SK-N-SH treated with all-trans-retinoic acid at 6 μM for 48 hours (cell line): Measurements from ENCODE around the gene CLEC4F.

Experiments
- ARNTL ChIP-seq: fragments of 450-650 bp; formaldehyde crosslinking; IDR thresholded peaks from 2 replicates; pipeline ENCODE4 v1.5.0; 2020; ENCODE audit warnings: low read depth, mild to moderate bottlenecking, moderate library complexity, borderline replicate concordance
- CSDC2 ChIP-seq: fragments of 250-450 bp; sonication (Bioruptor Pico); IDR thresholded peaks from 2 replicates; pipeline ENCODE4 v1.5.0; 2020; ENCODE audit warnings: mild to moderate bottlenecking, moderate library complexity
- GLIS3 ChIP-seq: fragments of 250-450 bp; sonication (Bioruptor Pico); IDR thresholded peaks from 2 replicates; pipeline ENCODE4 v1.5.0; 2020; ENCODE audit warnings: mild to moderate bottlenecking, moderate library complexity
- PPARA ChIP-seq: fragments of 250-450 bp; sonication (Bioruptor Pico); IDR thresholded peaks from 2 replicates; pipeline ENCODE4 v1.5.0; 2020; ENCODE audit warnings: mild to moderate bottlenecking, borderline replicate concordance
- TOX ChIP-seq: fragments of 250-450 bp; sonication (Bioruptor Pico); IDR thresholded peaks from 2 replicates; pipeline ENCODE4 v1.8.0; 2021; ENCODE audit warnings: mild to moderate bottlenecking, moderate library complexity, borderline replicate concordance
- ZC3H10 ChIP-seq: fragments of 250-450 bp; sonication (Bioruptor Pico); IDR thresholded peaks from 2 replicates; pipeline ENCODE4 v1.5.1; 2021; ENCODE audit warnings: mild to moderate bottlenecking, moderate library complexity
- ZFP30 ChIP-seq: fragments of 450-650 bp; formaldehyde crosslinking; IDR thresholded peaks from 2 replicates; pipeline ENCODE4 v1.5.0; 2022; ENCODE audit warnings: mild to moderate bottlenecking, moderate library complexity
- TF ChIP-seq, protein P1 (sequence below): fragments of 250-450 bp; sonication (Bioruptor Pico); IDR thresholded peaks from 2 replicates; pipeline ENCODE4 v1.8.0; 2020; ENCODE audit warnings: mild to moderate bottlenecking, moderate library complexity, borderline replicate concordance
- TF ChIP-seq, protein P2 (sequence below): fragments of 250-450 bp; sonication (Bioruptor Pico); IDR thresholded peaks from 2 replicates; pipeline ENCODE4 v1.5.1; 2021; ENCODE audit warnings: mild to moderate bottlenecking, moderate library complexity

DNA sequence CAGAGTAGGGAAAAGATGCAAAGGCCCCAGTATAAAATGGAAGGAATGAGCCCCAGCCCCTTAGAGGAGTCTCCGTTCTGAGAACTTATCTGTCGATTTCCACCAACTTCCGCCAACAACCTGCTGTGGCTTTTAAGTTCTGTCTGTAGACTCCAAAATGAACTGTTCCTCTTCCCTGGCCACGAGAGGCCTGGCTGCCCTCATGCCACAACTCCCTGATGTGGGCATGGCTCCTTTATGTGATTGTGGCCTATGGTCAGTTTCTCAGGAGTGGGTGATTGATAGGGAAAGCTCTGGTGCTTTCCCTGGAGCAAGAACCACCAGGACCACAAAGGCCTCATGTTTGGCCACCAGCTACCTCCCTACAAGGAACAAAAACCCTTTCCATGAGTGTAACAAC, 34.0 kb upstream of the CLEC4F start:
- TF ChIP-seq, protein P1, sequence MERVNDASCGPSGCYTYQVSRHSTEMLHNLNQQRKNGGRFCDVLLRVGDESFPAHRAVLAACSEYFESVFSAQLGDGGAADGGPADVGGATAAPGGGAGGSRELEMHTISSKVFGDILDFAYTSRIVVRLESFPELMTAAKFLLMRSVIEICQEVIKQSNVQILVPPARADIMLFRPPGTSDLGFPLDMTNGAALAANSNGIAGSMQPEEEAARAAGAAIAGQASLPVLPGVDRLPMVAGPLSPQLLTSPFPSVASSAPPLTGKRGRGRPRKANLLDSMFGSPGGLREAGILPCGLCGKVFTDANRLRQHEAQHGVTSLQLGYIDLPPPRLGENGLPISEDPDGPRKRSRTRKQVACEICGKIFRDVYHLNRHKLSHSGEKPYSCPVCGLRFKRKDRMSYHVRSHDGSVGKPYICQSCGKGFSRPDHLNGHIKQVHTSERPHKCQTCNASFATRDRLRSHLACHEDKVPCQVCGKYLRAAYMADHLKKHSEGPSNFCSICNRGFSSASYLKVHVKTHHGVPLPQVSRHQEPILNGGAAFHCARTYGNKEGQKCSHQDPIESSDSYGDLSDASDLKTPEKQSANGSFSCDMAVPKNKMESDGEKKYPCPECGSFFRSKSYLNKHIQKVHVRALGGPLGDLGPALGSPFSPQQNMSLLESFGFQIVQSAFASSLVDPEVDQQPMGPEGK (CRISPR knock-in tag), result no peak
- TF ChIP-seq CSDC2 (CRISPR knock-in tag) (no peak), ZFP30 (CRISPR knock-in tag) (no peak), ARNTL (no peak), GLIS3 (CRISPR knock-in tag) (no peak), TOX (no peak), PPARA (CRISPR knock-in tag) (no peak), ZC3H10 (no peak)
- TF ChIP-seq, protein P2, sequence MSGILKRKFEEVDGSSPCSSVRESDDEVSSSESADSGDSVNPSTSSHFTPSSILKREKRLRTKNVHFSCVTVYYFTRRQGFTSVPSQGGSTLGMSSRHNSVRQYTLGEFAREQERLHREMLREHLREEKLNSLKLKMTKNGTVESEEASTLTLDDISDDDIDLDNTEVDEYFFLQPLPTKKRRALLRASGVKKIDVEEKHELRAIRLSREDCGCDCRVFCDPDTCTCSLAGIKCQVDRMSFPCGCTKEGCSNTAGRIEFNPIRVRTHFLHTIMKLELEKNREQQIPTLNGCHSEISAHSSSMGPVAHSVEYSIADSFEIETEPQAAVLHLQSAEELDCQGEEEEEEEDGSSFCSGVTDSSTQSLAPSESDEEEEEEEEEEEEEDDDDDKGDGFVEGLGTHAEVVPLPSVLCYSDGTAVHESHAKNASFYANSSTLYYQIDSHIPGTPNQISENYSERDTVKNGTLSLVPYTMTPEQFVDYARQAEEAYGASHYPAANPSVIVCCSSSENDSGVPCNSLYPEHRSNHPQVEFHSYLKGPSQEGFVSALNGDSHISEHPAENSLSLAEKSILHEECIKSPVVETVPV (CRISPR knock-in tag), result no peak
